ENCODE measurements around the gene TMEM184B.
A peak's percentile ranks its signal among the peaks of the same experiment; 100 is the strongest.

Gene TMEM184B

GRCh38 chr22:38314933-38315822, 42.4 kb upstream of the TMEM184B start:
- peaks cover 54 to 60% of the 10 kb centered on the region in 2 donors for H3K4me1 ChIP-seq (ENCODE audit: control insufficient read depth in 1 of 2, insufficient read depth in 2 of 2, low read length in 2 of 2)
- H3K36me3 ChIP-seq (ENCODE audit: control insufficient read depth in 1 of 2, insufficient read depth in 2 of 2, low read length in 2 of 2) = peaks cover 6 to 18% of the 10 kb centered on the region in 2 donors
- no peaks in the 10 kb centered on the region for H3K27me3 ChIP-seq (ENCODE audit: control insufficient read depth in 1 of 2, insufficient read depth in 2 of 2, low read length in 2 of 2)
- H3K27ac ChIP-seq (ENCODE audit: low read depth, low read length) = peak overlapping the region; percentile 91
- no peaks in the 10 kb centered on the region for H3K9me3 ChIP-seq (ENCODE audit: control insufficient read depth in 1 of 2, low read length in 2 of 2)
- H3K4me3 ChIP-seq (ENCODE audit: low read depth in 1 of 2, low read length in 2 of 2) = peak overlapping the region; percentile 59 to 65
- H3K9ac ChIP-seq (ENCODE audit: low read depth in 1 of 2, low read length in 2 of 2) = peak overlapping the region; percentile 58 to 86

DNA sequence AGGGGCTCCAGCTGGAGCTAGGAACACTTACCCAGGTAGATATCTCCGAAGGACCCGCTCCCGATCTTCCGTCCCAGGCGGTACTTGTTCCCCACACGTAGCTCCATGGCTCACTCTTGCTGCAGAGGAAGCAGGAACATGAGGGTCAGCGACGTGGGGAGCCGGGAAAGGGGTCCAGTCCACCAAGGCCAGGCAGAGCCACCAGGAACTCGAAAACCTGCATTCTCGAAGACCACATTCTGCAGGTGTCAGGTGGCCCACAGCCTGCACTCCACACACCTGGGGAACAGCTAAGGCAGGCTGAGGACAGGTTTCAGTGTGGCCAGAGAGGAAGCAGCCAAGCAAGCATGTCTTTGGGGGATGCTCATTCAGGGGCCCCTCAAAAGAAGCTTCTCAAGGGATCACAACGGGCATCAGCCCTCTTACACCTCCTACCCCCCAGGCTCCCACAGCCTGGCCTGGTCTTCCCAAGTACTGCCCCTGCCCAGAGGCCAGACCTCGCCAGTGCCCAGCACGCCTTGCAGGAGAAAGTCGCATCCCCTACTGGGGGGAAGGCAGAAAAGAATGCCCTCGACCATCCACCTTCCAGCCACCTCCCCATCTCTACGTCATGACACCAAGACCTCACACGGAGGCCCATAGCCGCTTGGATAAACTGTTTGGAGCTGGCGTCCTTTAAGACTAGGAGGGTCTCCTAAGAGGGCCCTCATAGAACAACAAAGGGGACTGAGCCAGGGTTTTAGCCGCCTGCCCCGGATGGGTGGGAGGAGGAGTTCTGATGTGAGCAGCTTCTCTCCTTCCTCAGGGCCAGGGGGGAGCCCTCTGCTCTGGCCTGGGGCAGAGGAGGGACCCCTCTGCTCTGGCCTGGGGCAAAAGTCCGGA, 41.5 kb upstream of the TMEM184B start:
- H3K36me3 ChIP-seq (ENCODE audit: control insufficient read depth in 1 of 2, insufficient read depth in 2 of 2, low read length in 2 of 2) = peaks cover 6 to 20% of the 10 kb centered on the region in 2 donors
- H3K9ac ChIP-seq (ENCODE audit: low read depth in 1 of 2, low read length in 2 of 2) = peak overlapping the region; percentile 58 to 86
- H3K27ac ChIP-seq (ENCODE audit: low read depth, low read length) = peak overlapping the region; percentile 91
- H3K9me3 ChIP-seq (ENCODE audit: control insufficient read depth in 1 of 2, low read length in 2 of 2) = no peaks in the 10 kb centered on the region
- H3K4me1 ChIP-seq (ENCODE audit: control insufficient read depth in 1 of 2, insufficient read depth in 2 of 2, low read length in 2 of 2) = peaks cover 61% of the 10 kb centered on the region in 2 donors
- H3K4me3 ChIP-seq (ENCODE audit: low read depth in 1 of 2, low read length in 2 of 2) = peak overlapping the region; percentile 59 to 65
- H3K27me3 ChIP-seq (ENCODE audit: control insufficient read depth in 1 of 2, insufficient read depth in 2 of 2, low read length in 2 of 2) = no peaks in the 10 kb centered on the region

DNA sequence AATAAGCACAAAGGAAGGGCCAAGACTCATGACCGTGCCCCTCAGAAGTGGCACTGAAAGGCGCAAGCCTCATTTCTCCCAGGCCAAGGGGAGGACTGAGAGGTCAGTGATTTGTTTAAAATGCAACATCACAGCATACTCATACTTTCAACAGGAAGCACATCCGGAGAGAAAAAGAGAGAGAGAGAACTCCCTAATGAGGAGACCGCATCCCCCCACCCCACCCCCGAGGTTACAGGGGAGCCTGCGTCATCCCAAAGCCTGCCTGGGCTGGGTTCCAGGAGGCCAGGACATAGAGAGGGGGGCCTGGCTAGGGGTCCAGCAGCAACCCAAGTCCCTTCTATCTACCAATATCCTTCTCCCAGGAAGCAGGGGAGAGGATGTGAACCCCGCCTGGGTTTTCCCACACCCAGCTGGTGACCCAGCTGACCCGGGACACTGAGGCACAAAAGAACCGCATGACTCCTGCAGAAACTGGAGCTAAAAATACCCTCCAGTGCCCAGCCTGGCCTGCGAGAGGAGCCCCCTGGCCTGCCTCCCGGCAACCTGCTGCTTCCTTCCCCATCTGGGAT, 40.7 kb upstream of the TMEM184B start:
- no peaks in the 10 kb centered on the region for H3K27me3 ChIP-seq (ENCODE audit: control insufficient read depth in 1 of 2, insufficient read depth in 2 of 2, low read length in 2 of 2)
- no peaks in the 10 kb centered on the region for H3K9me3 ChIP-seq (ENCODE audit: control insufficient read depth in 1 of 2, low read length in 2 of 2)
- peaks cover 54 to 63% of the 10 kb centered on the region in 2 donors for H3K4me1 ChIP-seq (ENCODE audit: control insufficient read depth in 1 of 2, insufficient read depth in 2 of 2, low read length in 2 of 2)
- peaks cover 6 to 27% of the 10 kb centered on the region in 2 donors for H3K36me3 ChIP-seq (ENCODE audit: control insufficient read depth in 1 of 2, insufficient read depth in 2 of 2, low read length in 2 of 2)
- peak overlapping the region; percentile 91 for H3K27ac ChIP-seq (ENCODE audit: low read depth, low read length)
- H3K9ac ChIP-seq (ENCODE audit: low read depth in 1 of 2, low read length in 2 of 2) = peak overlapping the region; percentile 20 to 58
- H3K4me3 ChIP-seq (ENCODE audit: low read depth in 1 of 2, low read length in 2 of 2) = peak overlapping the region; percentile 40 to 65

- peak overlapping the region; percentile 67 for H3K27ac ChIP-seq (ENCODE audit: low read depth, low read length)
- H3K27me3 ChIP-seq (ENCODE audit: control insufficient read depth in 1 of 2, insufficient read depth in 2 of 2, low read length in 2 of 2) = no peaks in the 10 kb centered on the region
- peaks cover 44 to 56% of the 10 kb centered on the region in 2 donors for H3K4me1 ChIP-seq (ENCODE audit: control insufficient read depth in 1 of 2, insufficient read depth in 2 of 2, low read length in 2 of 2)
- H3K9ac ChIP-seq (ENCODE audit: low read depth in 1 of 2, low read length in 2 of 2) = no peak overlapping the region
- H3K4me3 ChIP-seq (ENCODE audit: low read depth in 1 of 2, low read length in 2 of 2) = no peak overlapping the region
- peaks cover 6 to 31% of the 10 kb centered on the region in 2 donors for H3K36me3 ChIP-seq (ENCODE audit: control insufficient read depth in 1 of 2, insufficient read depth in 2 of 2, low read length in 2 of 2)
- H3K9me3 ChIP-seq (ENCODE audit: control insufficient read depth in 1 of 2, low read length in 2 of 2) = no peaks in the 10 kb centered on the region
Observed at GRCh38 chr22:38312261-38312800, 39.5 kb upstream of the TMEM184B start.

- Histone ChIP-seq H3K27ac (ENCODE audit: low read depth, low read length) (peak overlapping the region; percentile 44), H3K4me3 (ENCODE audit: low read depth in 1 of 2, low read length in 2 of 2) (no peak overlapping the region), H3K9ac (ENCODE audit: low read depth in 1 of 2, low read length in 2 of 2) (no peak overlapping the region), H3K9me3 (ENCODE audit: control insufficient read depth in 1 of 2, low read length in 2 of 2) (no peaks in the 10 kb centered on the region), H3K36me3 (ENCODE audit: control insufficient read depth in 1 of 2, insufficient read depth in 2 of 2, low read length in 2 of 2) (peaks cover 6 to 33% of the 10 kb centered on the region in 2 donors), H3K27me3 (ENCODE audit: control insufficient read depth in 1 of 2, insufficient read depth in 2 of 2, low read length in 2 of 2) (no peaks in the 10 kb centered on the region), H3K4me1 (ENCODE audit: control insufficient read depth in 1 of 2, insufficient read depth in 2 of 2, low read length in 2 of 2) (peaks cover 44 to 57% of the 10 kb centered on the region in 2 donors)
Observed at GRCh38 chr22:38311323-38311620, 38.5 kb upstream of the TMEM184B start.

GRCh38 chr22:38310518-38311322, 37.9 kb upstream of the TMEM184B start:
- H3K27ac ChIP-seq (ENCODE audit: low read depth, low read length) = peak overlapping the region; percentile 36
- no peaks in the 10 kb centered on the region for H3K9me3 ChIP-seq (ENCODE audit: control insufficient read depth in 1 of 2, low read length in 2 of 2)
- no peaks in the 10 kb centered on the region for H3K27me3 ChIP-seq (ENCODE audit: control insufficient read depth in 1 of 2, insufficient read depth in 2 of 2, low read length in 2 of 2)
- no peak overlapping the region for H3K4me3 ChIP-seq (ENCODE audit: low read depth in 1 of 2, low read length in 2 of 2)
- H3K4me1 ChIP-seq (ENCODE audit: control insufficient read depth in 1 of 2, insufficient read depth in 2 of 2, low read length in 2 of 2) = peaks cover 48 to 62% of the 10 kb centered on the region in 2 donors
- H3K9ac ChIP-seq (ENCODE audit: low read depth in 1 of 2, low read length in 2 of 2) = peak overlapping the region; percentile 6 to 20
- H3K36me3 ChIP-seq (ENCODE audit: control insufficient read depth in 1 of 2, insufficient read depth in 2 of 2, low read length in 2 of 2) = peaks cover 6 to 33% of the 10 kb centered on the region in 2 donors

DNA sequence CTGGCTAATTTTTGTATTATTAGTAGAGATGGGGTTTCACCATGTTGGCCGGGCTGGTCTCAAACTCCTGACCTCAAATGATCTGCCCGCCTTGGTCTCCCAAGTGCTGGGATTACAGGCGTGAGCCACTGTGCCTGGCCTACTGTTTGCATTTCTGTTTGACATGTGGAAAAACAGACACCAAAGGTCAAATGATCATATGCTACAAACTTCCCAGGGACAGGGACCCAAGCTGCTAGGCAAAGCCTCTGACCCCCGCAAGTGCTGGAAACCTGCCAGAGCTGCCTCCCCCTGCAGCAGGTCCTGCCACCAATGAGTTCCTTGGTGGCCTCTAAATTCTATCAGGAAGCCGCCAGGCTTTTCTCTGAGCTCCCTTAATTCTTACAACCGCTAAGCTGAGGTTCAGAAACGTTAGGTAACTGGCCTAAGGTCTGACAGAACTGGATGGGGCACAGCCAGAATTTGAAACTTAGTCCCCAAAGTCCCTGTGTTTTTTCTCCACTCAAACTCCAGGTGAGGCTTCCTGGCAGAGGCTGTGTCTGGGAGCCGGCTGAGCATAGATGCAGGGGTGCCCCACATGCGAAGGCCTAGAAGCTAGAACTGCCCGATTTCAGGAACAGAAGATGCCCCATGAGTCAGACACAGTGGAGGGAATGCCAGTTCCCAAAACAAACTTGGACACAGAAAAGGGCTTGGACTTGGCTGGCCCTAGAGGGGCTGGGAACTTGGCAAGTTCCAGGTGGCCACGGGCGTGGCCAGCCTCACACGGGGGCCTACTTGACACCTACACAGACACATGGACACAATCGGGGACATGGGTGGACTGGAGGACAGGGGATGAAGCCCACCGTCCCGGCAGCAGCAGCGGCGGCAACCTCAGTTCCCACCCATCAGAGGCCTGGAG, 37.1 kb upstream of the TMEM184B start:
- no peaks in the 10 kb centered on the region for H3K27me3 ChIP-seq (ENCODE audit: control insufficient read depth in 1 of 2, insufficient read depth in 2 of 2, low read length in 2 of 2)
- H3K36me3 ChIP-seq (ENCODE audit: control insufficient read depth in 1 of 2, insufficient read depth in 2 of 2, low read length in 2 of 2) = peaks cover 6 to 33% of the 10 kb centered on the region in 2 donors
- peaks cover 45 to 61% of the 10 kb centered on the region in 2 donors for H3K4me1 ChIP-seq (ENCODE audit: control insufficient read depth in 1 of 2, insufficient read depth in 2 of 2, low read length in 2 of 2)
- H3K4me3 ChIP-seq (ENCODE audit: low read depth in 1 of 2, low read length in 2 of 2) = no peak overlapping the region
- no peaks in the 10 kb centered on the region for H3K9me3 ChIP-seq (ENCODE audit: control insufficient read depth in 1 of 2, low read length in 2 of 2)
- H3K27ac ChIP-seq (ENCODE audit: low read depth, low read length) = peak overlapping the region; percentile 36
- H3K9ac ChIP-seq (ENCODE audit: low read depth in 1 of 2, low read length in 2 of 2) = peak overlapping the region; percentile 6 to 20

DNA sequence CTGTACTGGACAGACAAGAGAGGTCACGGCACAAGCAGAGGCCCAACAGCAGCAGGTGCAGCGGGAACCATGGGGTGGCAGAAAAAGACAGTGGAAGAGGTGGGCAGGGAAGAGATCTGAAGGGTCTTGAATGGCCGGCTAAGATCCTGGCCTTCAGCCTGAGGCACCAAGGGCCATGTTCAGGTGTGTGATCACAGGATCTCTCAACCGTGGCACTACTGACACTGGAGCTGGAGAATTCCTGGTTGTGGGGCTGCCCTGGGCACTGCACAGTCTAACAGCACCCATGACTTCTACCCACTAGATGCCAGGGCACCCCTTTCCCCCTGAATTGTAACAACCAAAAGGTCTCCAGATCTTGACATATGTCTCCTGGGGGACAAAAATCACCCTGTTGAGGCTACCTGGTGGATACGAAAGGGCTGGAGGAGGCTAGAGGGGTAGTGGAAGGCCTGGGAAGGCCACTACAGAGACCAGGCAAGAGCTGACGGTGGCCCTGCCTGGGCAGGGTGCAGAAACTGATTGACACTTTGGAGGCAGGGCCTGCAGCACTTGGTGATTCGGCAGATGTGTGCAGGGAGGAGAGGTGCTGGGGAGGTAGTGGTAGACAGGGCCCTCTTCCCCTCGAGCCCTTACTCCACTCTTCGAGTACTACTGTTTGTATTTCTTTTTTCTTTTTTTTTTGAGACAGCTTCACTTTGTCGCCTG, 36.1 kb upstream of the TMEM184B start:
- Histone ChIP-seq H3K27me3 (ENCODE audit: control insufficient read depth in 1 of 2, insufficient read depth in 2 of 2, low read length in 2 of 2) (no peaks in the 10 kb centered on the region), H3K9me3 (ENCODE audit: control insufficient read depth in 1 of 2, low read length in 2 of 2) (no peaks in the 10 kb centered on the region), H3K27ac (ENCODE audit: low read depth, low read length) (no peak overlapping the region), H3K4me1 (ENCODE audit: control insufficient read depth in 1 of 2, insufficient read depth in 2 of 2, low read length in 2 of 2) (peaks cover 48 to 62% of the 10 kb centered on the region in 2 donors), H3K9ac (ENCODE audit: low read depth in 1 of 2, low read length in 2 of 2) (no peak overlapping the region), H3K36me3 (ENCODE audit: control insufficient read depth in 1 of 2, insufficient read depth in 2 of 2, low read length in 2 of 2) (peaks cover 9 to 35% of the 10 kb centered on the region in 2 donors), H3K4me3 (ENCODE audit: low read depth in 1 of 2, low read length in 2 of 2) (no peak overlapping the region)

Data from duodenal mucosa (tissue), 2 donors.